Cerebellar nuclear complex (tissue), 1 donor: Measurements from ENCODE around the gene B3GALT5.
"Not testable (repeated sequence)": the region's sequence is repeated elsewhere in the genome, so short reads cannot be mapped to it uniquely, and the experiment has no call there.

Experiments used
- DNase-seq, 2 experiments: peaks; one replicate each; lab custom pipeline; 2025; lab: John Stamatoyannopoulos, UW

B3GALT5 gene

DNA sequence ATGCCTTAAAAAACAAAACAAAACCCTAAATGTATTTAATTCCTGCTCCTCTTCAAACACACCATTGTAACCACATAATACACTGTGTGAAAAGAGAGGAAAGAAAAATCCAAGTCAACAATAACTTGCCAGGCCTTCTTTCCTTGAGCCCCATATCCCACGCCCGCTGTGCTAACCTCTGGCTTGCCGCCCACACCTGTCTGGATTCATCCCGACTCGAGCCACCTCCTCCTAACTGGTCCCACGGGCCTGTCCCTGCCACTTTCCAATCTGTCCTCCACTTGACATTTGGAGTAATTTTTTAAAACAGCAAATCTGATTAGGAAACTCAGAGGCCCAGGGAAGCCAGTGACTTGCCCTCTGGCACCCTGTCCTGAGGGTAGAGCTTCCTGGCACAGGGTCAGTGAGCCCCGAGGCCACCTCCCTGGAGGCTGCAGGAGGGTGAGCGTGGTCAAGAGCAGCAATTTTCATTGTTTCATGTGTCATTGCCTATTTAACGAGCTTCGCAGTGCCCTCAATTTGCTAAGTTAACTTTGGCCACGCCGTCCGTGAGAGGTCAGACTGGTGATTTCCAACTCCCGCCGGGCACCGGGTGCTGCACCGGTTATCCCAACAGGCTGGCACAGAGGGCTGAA, 54.1 kb downstream of the B3GALT5 start:
- DNase-seq: no peak

DNA sequence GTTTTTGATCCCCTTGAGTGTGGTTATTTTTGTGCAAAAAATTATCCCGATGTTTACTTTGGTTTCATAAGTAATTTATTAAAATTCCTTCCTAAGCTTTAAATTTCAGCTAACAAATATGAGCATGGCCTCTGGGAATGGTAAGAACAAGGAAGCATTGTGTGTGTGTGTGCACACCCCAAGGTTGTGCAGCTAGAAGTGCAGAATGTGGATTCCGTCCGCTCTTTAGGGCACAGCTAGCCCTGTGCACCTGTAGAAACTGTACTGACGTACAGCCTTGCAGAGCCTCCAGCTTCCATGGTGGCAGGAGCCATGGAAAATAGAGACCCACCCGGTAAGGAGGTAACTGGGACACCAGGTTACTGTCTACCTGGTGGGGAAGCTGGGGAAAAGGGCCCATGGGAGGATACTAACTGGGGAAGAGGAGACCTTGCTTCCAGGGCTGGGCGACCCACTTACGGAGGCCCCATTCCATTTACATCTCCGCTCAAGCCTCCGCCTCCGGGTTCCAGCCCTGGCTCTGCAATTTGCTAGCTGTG, 54.7 kb downstream of the B3GALT5 start:
- no peak for DNase-seq

DNA sequence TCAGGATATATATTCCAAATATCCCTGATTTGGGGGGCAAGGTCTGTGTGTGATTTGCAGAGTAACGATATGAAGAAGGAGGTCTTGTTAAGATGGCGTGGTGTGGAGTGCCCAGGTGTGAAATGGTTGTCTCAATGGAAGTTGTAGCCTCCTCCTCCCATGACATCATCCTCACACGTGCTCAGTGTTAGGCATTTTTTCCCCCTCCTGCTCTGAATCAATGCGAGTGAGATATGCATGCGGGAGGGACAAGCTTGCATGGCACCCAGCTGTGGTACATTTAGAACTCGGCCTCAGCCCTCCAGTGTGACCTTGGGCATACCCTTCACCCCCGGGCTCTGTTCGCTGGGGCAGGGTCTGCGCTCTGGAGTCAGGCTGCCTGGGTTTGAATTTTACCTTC, 55.6 kb downstream of the B3GALT5 start:
- DNase-seq: no peak

DNA sequence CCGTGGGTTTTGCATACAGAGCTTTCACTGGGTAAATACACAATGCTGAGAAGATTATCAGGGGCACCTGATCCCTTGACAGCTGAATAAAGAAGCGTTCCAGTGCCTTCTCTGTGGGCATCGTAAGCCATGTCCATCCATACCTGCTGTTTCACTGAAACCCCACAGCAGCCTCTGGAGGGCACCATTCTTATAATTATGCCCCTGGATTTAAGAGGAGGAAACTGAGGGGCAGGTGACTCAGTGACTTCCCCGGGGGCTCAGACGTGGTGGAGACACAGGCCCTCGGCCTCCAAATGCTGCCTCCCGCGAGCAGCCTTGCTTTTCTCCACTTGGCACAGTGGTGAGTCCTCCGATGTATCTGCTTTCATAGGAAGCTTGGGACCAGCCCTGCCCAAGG, 56.7 kb downstream of the B3GALT5 start:
- no peak for DNase-seq

DNA sequence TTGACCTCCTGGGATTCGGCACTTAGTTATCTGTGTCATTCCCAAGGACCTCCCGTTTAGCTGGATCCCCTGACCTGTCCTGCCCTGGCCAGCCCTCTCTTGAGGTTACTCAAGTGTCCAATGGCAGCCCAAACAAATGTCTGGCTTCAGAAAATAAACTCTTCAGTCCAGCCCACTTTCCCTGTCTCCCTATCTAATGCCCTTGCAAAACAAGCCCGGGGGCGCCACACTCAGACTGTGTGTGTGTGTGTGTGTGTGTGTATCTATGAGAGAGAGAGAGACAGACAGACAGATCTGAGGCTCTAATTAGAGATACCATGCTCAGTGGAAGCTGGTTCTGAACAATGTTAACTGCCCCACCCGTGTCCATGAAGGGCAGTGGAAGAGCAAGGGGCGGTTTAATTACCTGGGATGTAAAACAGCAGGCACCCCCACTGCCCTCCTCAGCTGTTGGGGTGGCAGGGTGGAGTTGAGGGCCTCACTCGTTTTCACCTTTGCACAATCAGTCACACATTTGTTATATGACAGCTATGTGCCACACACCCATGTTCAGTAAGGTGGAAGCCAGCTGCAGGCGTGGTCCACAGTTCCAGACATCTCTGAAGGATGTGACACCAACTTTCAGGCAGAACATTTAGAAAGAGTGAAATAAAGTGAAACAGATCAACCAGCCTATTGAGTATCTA, 57.4 kb downstream of the B3GALT5 start:
- DNase-seq: no peak

DNA sequence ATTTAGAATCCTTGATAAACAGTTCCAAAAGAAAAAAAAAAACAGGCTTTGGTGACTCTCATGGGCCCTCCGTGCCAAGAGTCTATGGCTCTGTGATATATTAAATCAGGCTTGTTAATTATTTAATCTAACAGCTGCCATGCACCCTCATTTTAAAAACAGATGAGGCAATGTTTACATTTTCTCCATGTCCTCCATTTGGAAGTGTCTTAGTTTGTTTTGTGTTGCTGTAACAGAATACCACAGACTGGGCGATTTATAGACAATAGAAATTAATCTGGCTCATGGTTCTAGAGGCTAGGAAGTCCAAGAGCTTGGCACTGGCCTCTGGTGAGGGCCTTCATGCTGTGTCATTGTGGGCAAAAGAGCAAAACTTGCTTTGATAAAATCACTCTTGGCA, 58.0 kb downstream of the B3GALT5 start:
- DNase-seq: no peak

DNA sequence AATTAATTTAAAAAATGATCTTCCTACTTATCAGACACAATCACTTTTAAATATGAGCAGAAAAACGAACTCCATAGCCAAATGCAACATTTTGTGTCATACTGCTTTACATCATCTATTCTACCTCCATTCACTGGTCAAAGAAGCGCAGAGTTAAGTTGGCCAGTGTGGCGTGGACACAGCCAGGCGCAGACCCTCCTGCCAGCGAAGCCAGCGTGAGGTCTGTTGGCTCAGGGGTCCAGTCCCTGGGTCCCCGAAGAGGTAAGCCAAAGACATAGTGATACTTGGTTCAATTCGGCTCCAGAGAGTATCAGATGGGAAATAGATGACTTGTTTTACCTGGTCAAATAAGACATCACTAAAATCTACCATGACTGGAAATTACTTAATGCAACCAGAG, 59.2 kb downstream of the B3GALT5 start:
- DNase-seq: no peak

DNA sequence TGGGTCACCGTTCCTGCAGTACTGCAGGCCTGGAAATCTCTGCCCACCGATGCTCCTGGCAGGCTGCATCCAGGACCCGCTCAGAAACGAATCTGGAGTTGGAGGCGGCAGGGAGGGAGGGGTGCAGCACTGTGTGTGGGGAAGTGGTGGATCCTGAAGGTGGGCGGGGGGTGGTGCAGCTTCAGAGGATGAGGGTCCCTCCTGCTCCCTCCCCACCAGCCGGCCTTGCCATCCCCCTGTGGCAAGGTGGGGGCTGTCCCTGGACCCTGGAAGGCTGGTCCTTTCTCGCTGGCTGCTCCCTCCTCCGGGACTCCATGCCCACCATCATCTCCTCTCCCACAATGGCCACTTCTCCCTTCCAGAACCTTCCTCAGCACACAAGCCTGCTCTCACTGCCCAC, 60.4 kb downstream of the B3GALT5 start:
- no peak for DNase-seq

DNA sequence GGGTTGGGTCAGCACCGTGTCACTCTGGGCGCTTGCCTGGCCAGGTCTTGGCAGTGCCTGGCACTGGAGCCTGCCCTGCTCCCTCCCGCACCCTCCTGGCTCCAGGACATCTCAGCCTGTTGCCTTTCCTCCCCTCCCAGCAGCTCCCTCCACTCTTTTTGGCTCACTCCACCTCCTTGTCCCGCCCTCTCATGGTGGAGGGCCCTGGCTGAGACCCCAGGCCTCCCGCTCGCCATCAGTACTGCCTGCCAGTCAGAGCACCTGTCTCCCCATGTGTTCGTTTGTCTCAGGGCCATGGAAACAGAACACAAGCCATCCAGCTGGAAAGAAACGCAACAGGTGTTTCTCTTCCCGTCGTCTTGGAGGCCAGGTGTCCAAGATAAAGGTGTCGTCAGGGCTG, 61.0 kb downstream of the B3GALT5 start:
- DNase-seq: no peak

DNA sequence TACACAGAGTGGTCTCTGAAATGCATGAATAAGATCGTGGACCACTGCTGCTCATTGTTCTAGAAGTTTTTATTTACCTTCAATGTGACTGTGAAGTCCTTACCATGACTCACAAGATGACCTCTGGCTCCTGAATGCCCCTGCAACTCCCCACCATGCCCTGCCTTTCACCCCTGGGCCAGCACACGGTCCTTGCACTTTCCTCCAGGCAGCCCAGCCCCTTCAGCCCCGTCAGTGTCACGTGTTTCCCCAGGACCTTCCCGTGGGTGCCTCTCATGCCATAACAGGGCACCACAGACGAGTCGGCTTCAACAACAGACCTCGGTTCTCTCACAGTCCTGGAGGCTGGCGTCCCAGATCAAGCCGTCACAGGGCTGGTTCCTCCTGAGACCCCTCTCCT, 62.1 kb downstream of the B3GALT5 start:
- DNase-seq: no peak

DNA sequence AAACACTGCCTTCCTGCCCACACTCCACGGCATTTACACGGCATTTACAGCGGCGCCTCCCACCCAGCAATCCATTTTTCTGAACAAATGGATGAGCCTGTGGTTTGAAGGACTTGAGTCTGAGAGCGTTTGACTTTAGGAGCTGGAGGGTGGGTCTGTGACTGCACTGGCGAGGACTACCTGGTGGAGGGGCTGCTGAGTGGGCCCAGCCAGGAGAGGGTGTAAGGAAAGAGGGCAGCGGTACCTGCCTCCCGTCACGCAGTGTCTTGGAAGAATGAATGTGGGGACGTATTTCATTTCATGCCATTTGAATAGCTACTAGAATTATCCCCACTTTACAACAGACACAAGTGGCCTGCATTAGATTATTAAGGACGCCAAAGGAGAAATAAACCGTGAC, 62.9 kb downstream of the B3GALT5 start:
- no peak for DNase-seq

DNA sequence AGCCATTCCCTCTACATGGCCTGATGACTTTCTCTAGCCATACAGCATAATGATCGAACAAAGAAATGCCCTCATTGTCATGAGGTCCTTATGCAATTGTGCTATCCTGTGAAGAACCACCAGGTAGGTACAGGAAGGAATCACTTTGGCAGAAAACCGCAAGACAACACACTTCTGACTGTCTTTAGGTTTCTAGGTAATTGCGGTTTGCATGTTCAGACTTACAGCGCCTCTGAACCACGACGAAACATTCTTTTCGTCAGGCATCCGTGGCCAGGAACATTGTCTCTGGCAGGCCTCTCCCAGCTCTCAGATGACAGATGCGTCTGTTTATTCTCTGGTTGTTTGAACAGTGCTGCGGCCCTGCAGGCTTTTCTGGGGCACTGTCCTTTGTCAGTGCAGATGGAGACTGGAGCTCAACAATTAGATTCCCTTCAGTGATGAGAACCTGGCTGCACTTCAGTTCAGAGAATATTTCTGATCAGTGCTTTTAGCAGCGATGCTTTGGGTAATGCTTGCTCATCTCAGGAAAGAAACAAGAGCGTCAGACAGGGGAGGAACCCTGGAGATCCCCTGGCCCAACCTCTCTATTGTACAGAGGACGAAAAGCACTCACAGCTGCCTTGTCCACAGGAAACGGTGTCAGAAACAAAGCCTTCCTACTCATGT, 63.4 kb downstream of the B3GALT5 start:
- no peak for DNase-seq

DNA sequence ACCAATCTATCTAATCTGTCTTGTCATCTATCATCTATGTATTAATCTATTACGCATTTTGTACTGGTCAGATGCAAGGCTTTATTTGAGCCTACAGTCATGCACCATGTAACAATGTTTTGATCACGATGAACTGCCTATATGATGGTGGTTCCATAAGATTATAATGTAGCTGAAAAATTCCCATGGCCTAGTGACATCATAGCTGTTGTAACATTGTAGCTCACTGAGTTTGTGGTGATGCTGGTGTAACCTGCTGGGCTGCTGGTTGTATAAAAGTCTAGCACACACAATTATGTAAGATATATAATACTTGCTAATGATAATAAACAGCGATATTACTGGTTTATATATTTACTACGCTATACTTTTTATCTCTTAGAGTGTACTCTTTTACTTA, 67.5 kb downstream of the B3GALT5 start:
- no peak for DNase-seq

DNA sequence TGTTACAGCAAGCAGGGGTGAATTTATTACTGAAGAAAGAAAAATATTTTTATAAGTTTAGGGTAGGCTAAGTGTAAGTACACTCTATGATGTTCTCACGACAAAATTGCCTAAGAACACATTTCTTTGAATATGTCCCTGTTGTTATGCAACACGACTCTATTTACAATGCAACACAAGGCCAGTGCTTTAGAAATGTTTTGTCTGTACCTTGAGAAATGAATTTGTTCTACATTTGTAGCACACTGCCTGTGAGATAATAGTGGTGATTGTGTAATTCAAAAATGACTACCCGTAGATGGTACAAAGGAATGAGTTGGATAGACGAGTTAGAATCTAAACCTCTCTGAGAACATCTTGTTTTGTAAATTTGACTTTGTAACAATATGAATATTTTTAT, 68.5 kb downstream of the B3GALT5 start:
- no peak for DNase-seq

DNA sequence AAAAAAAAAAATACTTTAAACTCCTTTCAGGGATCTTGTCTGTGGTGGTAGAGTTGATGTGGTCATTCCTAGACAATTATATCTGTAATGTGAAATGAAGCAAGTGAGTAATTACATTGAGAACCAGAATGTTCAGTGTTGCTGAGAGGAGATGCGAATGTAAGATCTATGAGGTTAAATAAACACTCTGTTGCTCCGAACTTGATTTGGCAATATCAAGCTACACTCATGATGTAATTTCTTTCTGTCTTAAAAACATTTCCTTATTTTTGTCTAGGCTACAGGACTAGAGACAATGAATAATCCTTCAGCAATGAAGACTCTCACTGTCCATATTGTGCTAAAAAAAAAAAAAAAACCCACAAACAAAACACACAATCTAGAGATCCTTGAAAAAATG, 69.1 kb downstream of the B3GALT5 start:
- DNase-seq: no peak

DNA sequence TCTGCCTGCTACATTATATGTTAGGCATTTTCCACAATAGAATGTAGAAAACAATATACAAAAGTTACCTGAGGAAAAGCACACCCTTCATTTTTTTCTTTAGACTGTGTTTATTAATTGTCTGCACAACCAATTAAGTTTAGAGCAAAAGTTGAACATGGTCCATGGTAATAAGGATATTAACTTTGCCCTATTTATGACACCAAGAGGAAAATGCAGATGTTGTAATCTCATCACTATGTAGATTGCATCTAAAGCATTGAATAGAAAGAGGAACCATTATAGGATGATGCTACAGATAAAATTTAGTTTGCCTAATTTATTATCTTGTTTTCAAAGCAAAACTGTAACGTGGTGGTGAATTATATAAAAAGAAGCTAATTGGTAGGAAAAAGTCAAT, 72.5 kb downstream of the B3GALT5 start:
- DNase-seq: no peak

DNA sequence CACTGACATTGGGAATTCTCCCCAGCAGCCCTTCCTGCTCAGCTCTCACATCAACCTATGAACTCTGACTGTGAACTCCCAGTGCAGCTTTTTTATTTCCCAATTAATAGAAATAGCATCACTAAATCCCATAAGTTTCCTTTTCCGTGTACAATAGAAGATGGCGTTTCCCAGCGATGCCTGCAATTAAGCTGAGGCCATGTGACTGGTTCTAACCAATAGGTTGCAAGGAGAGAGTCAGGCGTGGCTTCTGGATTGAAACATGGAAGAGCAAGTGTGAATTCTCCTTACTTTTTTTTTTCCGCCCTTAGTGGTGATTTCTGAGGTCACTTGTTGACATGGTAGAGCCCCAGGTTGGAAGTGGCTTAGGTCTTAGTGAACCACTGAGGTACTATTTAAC, 73.3 kb downstream of the B3GALT5 start:
- DNase-seq: no peak

DNA sequence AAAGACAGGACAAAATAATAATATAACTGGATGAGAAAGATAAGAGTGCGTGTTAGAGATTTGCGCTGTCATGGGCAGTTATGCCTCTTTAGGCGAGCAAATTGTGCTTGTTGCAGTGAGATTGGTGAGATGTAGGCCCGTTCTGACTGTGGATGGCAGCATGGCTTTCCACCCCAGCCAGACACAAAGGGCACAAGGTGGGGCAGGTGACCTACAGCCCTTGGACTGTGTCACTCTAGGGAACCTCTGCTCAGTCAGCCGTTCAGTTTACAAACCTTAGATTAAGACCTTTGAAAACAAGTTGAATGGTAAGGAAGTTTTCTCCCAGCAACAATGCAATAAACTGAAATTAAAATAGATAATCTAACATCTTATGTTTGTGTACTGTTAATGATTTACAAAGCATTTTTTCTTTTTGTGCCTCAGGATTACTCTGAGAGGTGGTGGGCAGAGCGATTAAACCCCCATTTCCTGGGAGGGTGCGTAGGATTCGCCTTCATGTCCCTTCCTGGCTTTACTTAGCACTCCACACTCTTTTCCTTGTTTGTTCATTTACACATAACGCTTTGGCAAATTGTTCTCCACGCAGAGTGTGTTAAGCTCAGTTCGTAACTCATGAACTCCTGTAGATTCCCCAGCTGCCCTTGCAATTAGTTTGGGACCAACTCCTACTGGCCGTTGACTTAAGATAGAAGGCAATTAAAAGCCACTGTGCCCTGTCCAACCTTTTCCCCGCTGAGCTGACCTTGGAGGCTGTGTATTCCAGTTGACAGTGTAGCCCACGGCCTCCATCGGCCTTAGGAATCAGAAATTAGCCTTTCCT, 74.1 kb downstream of the B3GALT5 start:
- DNase-seq: no peak

DNA sequence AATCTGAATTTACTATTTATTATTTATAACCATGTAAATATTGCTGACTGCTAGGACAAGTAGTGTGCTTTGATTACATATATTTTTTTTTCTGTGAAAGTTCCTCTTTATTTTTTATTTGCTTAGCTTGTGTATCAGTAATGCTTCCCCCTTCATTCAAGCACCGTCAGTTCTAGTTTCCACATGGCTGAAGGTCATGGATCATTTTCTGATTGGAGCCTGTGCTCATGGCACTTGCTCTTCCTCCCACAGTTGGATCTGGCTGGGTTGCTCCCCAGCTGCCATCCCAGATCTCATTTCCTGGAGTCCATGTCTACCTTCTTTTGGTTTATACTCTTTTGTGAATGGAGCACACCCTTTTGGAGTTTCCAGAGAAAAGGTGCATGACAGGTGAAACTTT, 75.3 kb downstream of the B3GALT5 start:
- no peak for DNase-seq

DNA sequence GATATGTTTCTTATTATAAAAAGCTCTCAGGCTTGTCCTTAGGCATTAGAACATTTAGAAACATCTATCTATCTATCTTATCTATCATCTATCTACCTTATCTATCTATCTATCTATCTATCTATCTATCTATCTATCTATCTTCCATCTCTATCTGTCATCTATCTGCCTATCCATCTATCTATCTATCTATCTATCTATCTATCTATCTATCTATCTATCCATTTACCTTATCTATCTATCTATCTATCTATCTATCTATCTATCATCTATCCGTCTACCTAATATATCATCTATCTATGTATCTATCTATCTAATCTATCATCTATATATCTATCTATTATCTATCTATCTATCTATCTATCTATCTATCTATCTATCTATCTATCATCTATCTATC, 77.1 kb downstream of the B3GALT5 start:
- not testable (repeated sequence) for DNase-seq

DNA sequence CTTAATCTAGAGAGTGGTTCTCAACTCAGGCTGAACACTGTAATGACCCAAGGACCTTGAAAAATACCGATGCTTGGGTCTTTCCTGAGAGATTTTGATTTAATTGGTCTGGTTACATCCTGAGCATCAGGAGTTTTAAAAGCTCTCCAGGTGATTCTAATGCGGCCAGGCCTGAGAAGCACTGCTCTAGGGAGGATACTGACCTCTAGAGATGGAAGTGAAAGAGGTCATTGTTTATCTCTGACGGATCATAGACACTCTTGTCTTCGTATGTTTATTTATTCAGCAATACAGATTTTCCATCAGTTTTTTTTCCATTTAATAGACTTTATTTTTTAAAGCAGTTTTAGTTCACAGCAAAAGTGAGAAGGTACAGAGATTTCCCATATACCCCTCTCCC, 77.7 kb downstream of the B3GALT5 start:
- DNase-seq: no peak

DNA sequence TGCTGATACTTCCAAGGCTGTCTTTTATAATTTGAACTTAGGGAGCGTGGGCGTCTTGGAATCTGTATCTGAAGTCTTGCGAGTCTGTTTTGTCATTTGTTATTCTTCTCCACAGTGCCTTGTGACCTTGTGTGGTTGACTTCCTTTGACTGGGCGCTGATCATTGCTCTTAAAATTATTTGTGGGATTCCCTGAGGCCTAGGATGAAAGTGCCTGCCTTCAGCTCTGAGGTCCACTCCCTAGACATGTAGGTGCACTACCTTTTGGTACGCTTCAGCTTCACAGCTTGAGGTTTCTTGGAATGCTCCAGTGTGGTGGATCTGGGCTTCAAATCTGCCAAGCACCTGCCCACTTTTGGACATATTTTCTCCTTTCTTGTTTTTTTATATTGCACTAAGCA, 82.0 kb downstream of the B3GALT5 start:
- no peak for DNase-seq
